Endodermal cell (in vitro differentiated cells): Measurements from ENCODE around the gene GRK4. TPM values are rescaled to one million over a fixed set of nuclear protein-coding genes. Genes with fewer than 3 reads are reported as not detected.
"Not testable (repeated sequence)": the region's sequence is repeated elsewhere in the genome, so short reads cannot be mapped to it uniquely, and the experiment has no call there.

Source experiments
- DNase-seq: peaks from one replicate; pipeline ENCODE4 v3.0.0-alpha.2; 2017
- H3K27ac ChIP-seq: 2 replicates; pipeline ENCODE4 v1.5.1; 2013; ENCODE audit warnings: mild to moderate bottlenecking, low read depth, low read length, moderate library complexity
- H3K27me3 ChIP-seq: 2 replicates; pipeline ENCODE4 v1.6.1; 2013; ENCODE audit warnings: mild to moderate bottlenecking, low read length, moderate library complexity; ENCODE audit not compliant: insufficient read depth, control insufficient read depth, poor library complexity, severe bottlenecking
- H3K36me3 ChIP-seq: 2 replicates; pipeline ENCODE4 v1.7.0; 2013; ENCODE audit warnings: mild to moderate bottlenecking, low read length, moderate library complexity; ENCODE audit not compliant: control insufficient read depth, insufficient read depth
- H3K4me1 ChIP-seq: one replicate; pipeline ENCODE4 v1.7.0; 2013; ENCODE audit warnings: low read length; ENCODE audit not compliant: control insufficient read depth, insufficient read depth
- H3K4me3 ChIP-seq: 2 replicates; pipeline ENCODE4 v1.5.1; 2013; ENCODE audit warnings: mild to moderate bottlenecking, low read length, moderate library complexity
- H3K9ac ChIP-seq: 2 replicates; pipeline ENCODE4 v1.6.1; 2013; ENCODE audit warnings: mild to moderate bottlenecking, low read length, moderate library complexity; ENCODE audit not compliant: poor library complexity, severe bottlenecking; ENCODE audit errors: extremely low read depth
- H3K9me3 ChIP-seq: 2 replicates; pipeline ENCODE4 v1.6.1; 2013; ENCODE audit warnings: mild to moderate bottlenecking, low read length, moderate library complexity; ENCODE audit not compliant: control insufficient read depth
- H3K27ac Mint-ChIP-seq: 2 replicates; pipeline ENCODE4 v1.8.0; 2020; ENCODE audit warnings: mixed read lengths
- H3K27me3 Mint-ChIP-seq: 2 replicates; pipeline ENCODE4 v1.8.0; 2021; ENCODE audit warnings: mild to moderate bottlenecking, mixed read lengths; ENCODE audit not compliant: insufficient read depth
- H3K36me3 Mint-ChIP-seq: 2 replicates; pipeline ENCODE4 v1.8.0; 2020; ENCODE audit warnings: low read depth, mixed read lengths
- H3K4me1 Mint-ChIP-seq: 2 replicates; pipeline ENCODE4 v1.8.0; 2020; ENCODE audit warnings: mixed read lengths
- H3K4me3 Mint-ChIP-seq: 2 replicates; pipeline ENCODE4 v1.8.0; 2020; ENCODE audit warnings: mild to moderate bottlenecking, moderate library complexity, mixed read lengths
- H3K9me3 Mint-ChIP-seq: 2 replicates; pipeline ENCODE4 v1.8.0; 2020; ENCODE audit warnings: mild to moderate bottlenecking, mixed read lengths
- CTCF ChIP-seq: fragments of 200-600 bp; sonication (generic); conservative IDR thresholded peaks from 2 replicates; pipeline ENCODE4 v1.5.0; 2021; ENCODE audit warnings: antibody characterized with exemption, mild to moderate bottlenecking
- WGBS, 2 experiments: methylation state at CpG; one replicate each; pipeline versions ENCODE4 v1.1.5 to v1.1.7; 2013; ENCODE audit warnings: missing lambda C conversion rate in 2 of 2, mixed read lengths in 1 of 2; ENCODE audit not compliant: insufficient coverage in 1 of 2, insufficient read length in 1 of 2; 5-methylcytosine and 5-hydroxymethylcytosine counted together
- total RNA-seq, 2 donors: library from RNA; stranded (reverse); fragmentation: NEBNext Ultra II Directional in 1 of 2; extraction: Animal tissue kit (Norgen Biotek cat#: 25700) in 1 of 2; gene quantifications; 2 replicates in 1 of 2; 3 replicates in 1 of 2; pipeline ENCODE4 v1.2.1, GENCODE V29; 2021

Gene GRK4
- total RNA-seq, 2 donors from 2014 or later, result 2.8 to 4.2 TPM

- Histone ChIP-seq H3K4me3 (no peak overlapping the region), H3K4me1 (peaks cover 3% of the 10 kb centered on the region), H3K9me3 (no peaks in the 10 kb centered on the region), H3K36me3 (peaks cover 91% of the 10 kb centered on the region), H3K27ac (no peak overlapping the region), H3K9ac (no peak overlapping the region), H3K27me3 (no peaks in the 10 kb centered on the region)
- Mint-ChIP-seq H3K9me3 (no peaks in the 10 kb centered on the region), H3K4me3 (no peak overlapping the region), H3K27ac (no peak overlapping the region), H3K4me1 (no peaks in the 10 kb centered on the region), H3K27me3 (no peaks in the 10 kb centered on the region), H3K36me3 (peaks cover 81% of the 10 kb centered on the region)
- no peak for TF ChIP-seq CTCF
- WGBS, 2 experiments, result 88 to 96% methylated on average over 10 to 11 of the region's 11 CpGs
- DNase-seq, result peak; percentile 28
These were observed 19.3 kb upstream of the GRK4 start for GRCh38 chr4:2944091-2944482.

GRCh38 chr4:2944586-2945526, 18.5 kb upstream of the GRK4 start:
- Histone ChIP-seq H3K4me3 (no peak overlapping the region), H3K9me3 (no peaks in the 10 kb centered on the region), H3K27ac (no peak overlapping the region), H3K27me3 (no peaks in the 10 kb centered on the region), H3K4me1 (peaks cover 3% of the 10 kb centered on the region), H3K36me3 (peaks cover 91% of the 10 kb centered on the region), H3K9ac (no peak overlapping the region)
- H3K4me3 Mint-ChIP-seq, result no peak overlapping the region
- H3K27me3 Mint-ChIP-seq, result no peaks in the 10 kb centered on the region
- peaks cover 81% of the 10 kb centered on the region for H3K36me3 Mint-ChIP-seq
- no peaks in the 10 kb centered on the region for H3K4me1 Mint-ChIP-seq
- H3K9me3 Mint-ChIP-seq, result no peaks in the 10 kb centered on the region
- no peak overlapping the region for H3K27ac Mint-ChIP-seq
- no peak for TF ChIP-seq CTCF
- peak; percentile 35 for DNase-seq
- WGBS, 2 experiments, result 94% methylated on average over 24 to 30 of the region's 30 CpGs

- peaks cover 91% of the 10 kb centered on the region for H3K36me3 ChIP-seq
- H3K9me3 ChIP-seq, H3K4me1 Mint-ChIP-seq, H3K4me1 ChIP-seq, H3K27me3 Mint-ChIP-seq, H3K27ac Mint-ChIP-seq, H3K9me3 Mint-ChIP-seq, H3K4me3 Mint-ChIP-seq, H3K4me3 ChIP-seq, H3K27ac ChIP-seq, H3K9ac ChIP-seq, H3K27me3 ChIP-seq: not testable (repeated sequence)
- 91 to 96% methylated on average over 19 to 26 of the region's 30 CpGs for WGBS, 2 experiments
- DNase-seq, result peak; percentile 13
- H3K36me3 Mint-ChIP-seq, result peaks cover 79% of the 10 kb centered on the region
These were observed 17.5 kb upstream of the GRK4 start for GRCh38 chr4:2945619-2946604.
